Fibroblast of skin of left quadriceps (primary cell): ENCODE results near the gene DGCR6L.
"Not testable (repeated sequence)": the region's sequence is repeated elsewhere in the genome, so short reads cannot be mapped to it uniquely, and the experiment has no call there.

Experiments
- DNase-seq, 2 experiments: peaks; one replicate each; pipeline ENCODE4 v3.0.0-alpha.2; 2013; ENCODE audit warnings: low read depth in 2 of 2

The DGCR6L gene

DNA sequence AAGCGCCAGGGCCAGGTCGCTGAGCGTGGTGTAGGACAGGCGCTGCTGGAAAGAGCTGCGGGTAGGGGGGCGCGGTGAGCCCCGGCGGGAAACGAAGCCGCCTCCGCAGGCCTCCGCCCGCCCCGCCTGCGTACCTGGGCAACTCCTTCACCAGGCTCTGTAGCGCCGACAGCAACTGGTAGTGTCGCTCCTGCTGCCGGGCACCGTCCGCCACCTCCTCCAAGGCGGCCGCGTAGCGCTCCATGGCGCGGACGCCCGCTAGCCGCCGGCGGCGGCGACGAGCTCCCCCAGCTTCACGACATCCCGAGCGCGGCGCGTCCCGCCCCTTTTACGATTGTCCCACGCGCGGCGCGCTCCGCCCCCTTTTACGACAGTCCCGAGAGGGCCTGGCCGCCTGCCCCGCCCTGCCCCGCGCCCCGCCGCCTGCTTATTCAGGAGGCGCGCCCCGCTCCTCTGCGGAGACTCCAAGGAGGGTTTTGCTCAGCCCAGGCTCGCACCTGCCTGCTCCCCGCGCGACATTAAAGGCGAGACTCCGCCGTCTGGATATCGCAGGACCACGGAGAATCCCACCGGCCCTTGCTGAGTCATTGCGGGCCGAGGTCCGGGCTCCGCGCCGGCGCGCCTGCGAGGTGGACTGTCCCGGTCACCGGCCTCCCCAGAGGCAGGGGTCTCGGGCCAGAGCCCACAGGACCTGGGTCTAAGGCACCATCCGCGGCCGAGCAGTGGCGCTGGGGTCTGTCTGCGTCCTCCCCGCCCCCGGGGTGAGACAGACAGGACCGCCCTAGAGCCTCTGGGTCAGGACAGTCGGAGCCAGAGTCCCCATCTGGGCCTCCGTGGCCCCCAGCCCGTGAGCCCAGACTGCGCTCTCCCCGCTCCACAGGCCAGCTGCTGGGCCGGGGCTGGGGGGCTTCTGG, at the start of gene DGCR6L:
Gene DGCR6L, minus strand, starts transcription at position 316 of the 914 bp plus-strand sequence. Its CDS starts 72 bp downstream, at position 244.
- DNase-seq = peak; percentile 84 to 85

DNA sequence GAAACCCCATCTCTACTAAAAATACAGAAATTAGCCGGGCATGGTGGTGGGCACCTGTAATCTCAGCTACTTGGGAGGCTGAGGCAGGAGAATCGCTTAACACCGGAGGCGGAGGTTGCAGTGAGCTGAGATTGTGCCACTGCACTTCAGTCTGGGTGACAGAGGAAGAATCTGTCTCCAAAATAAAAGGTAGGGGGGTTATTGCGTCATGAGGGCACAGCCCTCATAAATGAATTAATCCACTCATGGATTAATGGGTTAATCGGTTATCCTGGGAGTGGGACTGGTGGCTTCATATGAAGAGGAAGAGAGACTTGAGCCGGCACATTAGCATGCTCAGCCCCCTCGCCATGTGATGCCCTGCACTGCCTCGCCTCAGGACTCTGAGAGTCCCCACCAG, 49.0 kb upstream of the DGCR6L start:
- DNase-seq = not testable (repeated sequence)

DNA sequence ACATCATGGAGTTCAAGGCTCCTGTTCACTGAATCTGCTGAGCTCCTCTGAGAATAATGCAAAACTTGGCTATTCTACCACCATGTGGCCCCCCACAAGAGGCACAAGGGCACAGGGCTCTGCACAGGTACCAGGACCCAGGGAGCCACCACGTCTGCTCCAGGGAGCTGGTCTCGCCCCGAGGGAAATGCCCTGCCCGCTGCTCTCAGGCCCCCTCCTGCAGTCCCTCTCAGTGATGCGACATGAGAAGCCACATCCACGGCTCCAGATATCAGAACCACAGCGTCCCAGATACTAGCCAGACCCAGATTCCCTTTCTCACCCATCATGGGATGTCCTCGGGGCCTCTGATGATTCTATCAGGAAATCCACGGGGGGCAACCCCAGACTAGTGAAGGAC, 47.0 kb upstream of the DGCR6L start:
- DNase-seq = not testable (repeated sequence)

DNA sequence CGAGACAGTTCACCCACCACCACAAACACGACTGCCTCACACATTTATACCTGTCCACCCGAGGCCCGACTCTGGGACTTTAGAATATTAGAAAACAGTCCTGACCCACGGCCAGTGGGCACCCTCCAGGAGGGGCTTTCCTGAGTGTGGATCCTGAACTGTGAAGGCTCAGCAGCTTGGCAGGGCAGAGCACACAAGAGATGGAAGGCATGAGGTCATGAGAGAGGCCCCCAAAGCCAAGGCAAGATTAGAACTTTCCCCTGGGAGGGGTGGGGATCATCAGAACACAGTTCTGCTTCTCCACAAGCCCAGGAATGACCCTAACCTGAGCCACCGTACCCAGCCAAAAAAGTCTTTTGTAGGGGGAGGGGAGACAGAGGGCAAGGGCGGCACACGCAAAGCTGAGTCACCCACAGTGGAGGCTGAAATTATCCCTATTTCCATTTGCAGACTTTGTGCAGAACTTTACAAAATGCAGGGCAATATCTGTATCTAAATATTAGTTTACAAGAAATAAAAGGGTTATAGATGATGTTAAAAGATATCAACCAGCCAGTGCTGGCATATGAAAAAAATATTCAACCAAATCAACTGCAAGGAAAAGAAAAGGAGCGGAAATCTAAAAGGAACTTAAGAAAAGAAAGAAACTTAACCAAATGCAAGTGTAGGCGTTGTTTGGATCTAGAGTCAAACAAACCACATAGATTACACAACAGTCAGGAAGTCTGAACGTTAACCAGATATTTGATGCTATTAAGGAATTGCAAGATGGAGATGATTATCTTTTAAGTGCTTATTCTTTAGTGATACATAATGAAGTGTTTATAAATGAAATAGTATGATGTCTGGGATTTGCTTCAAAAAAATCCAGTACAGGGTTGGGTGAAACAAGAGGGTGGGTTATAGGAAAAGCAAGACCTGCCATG, 44.7 kb upstream of the DGCR6L start:
- peak; percentile 2 to 9 for DNase-seq

DNA sequence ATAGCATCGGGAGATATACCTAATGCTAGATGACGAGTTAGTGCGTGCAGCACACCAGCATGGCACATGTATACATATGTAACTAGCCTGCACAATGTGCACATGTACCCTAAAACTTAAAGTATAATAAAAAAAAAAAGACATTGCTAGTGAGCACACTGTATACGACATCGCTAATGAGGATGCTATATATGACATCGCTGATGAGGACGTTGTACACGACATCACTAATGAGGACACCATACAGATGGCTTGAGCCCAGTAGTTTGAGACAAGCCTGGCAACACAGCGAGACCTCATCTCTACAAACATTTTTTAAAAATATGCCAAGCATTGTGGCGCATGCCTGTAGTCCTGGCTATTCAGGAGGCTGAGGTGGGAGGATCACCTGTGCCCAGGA, 42.5 kb upstream of the DGCR6L start:
- DNase-seq = not testable (repeated sequence)

DNA sequence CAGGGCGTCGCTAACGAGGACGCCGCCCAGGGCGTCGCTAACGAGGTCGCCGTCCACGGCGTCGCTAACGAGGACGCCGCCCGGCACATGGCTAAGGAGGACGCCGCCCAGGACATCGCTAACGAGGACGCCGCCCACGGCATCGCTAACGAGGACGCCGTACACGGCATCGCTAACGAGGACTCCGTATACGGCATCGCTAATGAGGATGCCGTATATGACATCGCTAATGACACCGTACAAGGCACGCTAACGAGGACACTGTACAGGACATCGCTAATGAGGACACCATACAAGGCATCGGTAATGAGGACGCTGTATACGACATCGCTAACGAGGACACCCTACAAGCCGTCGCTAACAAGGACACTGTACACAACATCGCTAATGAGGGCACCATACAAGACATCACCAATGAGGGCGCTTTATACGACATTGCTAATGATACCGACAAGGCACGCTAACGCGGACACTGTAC, 41.9 kb upstream of the DGCR6L start:
- DNase-seq = not testable (repeated sequence)

DNA sequence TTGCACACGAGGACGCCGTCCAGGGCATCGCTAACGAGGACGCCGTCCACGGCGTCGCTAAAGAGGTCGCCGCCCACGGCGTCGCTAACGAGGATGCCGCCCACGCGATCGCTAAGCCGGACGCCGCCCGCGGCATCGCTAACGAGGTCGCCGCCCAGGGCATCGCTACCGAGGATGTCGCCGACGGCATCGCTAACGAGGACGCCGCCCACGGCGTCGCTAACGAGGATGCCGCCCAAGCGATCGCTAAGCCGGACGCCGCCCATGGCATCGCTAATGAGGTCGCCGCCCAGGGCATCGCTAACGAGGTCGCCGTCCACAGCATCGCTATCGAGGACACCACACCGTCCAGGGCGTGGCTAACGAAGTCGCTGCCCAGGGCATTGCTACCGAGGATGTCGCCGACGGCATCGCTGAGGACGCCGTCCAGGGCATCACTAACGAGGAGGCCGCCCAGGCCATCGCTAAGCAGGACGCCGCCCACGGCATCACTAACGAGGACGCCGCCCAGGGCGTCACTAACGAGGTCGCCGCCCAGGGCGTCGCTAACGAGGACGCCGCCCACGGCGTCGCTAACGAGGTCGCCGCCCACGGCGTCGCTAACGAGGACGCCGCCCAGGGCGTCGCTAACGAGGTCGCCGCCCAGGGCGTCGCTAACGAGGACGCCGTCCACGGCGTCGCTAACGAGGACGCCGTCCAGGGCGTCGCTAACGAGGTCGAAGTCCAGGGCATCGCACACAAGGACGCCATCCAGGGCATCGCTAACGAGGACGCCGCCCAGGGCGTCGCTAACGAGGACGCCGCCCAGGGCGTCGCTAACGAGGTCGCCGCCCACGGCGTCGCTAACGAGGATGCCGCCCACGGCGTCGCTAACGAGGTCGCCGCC, 41.2 kb upstream of the DGCR6L start:
- DNase-seq = not testable (repeated sequence)

DNA sequence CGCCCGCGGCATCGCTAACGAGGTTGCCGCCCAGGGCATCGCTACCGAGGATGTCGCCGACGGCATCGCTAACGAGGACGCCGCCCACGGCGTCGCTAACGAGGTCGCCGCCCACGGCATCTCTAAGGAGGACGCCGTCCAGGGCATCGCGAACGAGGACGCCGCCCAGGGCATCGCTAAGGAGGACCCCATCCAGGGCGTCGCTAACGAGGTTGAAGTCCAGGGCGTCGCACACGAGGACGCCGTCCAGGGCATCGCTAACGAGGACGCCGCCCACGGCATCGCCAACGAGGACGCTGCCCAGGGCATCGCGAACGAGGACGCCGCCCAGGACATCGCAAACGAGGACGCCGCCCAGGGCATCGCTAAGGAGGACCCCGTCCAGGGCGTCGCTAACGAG, 40.4 kb upstream of the DGCR6L start:
- DNase-seq = not testable (repeated sequence)

DNA sequence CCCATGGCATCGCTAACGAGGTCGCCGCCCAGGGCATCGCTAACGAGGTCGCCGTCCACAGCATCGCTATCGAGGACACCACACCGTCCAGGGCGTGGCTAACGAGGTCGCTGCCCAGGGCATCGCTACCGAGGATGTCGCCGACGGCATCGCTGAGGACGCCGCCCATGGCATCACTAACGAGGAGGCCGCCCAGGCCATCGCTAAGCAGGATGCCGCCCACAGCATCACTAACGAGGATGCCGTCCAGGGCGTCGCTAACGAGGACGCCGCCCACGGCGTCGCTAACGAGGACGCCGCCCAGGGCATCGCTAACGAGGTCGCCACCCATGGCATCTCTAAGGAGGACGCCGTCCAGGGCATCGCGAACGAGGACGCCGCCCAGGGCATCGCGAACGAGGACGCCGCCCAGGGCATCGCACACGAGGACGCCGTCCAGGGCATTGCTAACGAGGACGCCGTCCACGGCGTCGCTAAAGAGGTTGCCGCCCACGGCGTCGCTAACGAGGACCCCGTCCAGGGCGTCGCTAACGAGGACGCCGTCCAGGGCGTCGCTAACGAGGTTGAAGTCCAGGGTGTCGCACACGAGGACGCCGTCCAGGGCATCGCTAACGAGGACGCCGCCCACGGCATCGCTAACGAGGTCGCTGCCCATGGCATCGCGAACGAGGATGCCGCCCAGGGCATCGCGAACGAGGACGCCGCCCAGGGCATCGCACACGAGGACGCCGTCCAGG, 38.8 kb upstream of the DGCR6L start:
- DNase-seq = not testable (repeated sequence)

DNA sequence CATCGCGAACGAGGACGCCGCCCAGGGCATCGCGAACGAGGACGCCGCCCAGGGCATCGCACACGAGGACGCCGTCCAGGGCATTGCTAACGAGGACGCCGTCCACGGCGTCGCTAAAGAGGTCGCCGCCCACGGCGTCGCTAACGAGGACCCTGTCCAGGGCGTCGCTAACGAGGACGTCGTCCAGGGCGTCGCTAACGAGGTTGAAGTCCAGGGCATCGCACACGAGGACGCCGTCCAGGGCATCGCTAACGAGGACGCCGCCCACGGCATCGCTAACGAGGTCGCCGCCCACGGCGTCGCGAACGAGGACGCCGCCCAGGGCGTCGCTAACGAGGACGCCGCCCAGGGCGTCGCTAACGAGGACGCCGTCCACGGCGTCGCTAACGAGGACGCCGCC, 38.1 kb upstream of the DGCR6L start:
- DNase-seq = not testable (repeated sequence)

DNA sequence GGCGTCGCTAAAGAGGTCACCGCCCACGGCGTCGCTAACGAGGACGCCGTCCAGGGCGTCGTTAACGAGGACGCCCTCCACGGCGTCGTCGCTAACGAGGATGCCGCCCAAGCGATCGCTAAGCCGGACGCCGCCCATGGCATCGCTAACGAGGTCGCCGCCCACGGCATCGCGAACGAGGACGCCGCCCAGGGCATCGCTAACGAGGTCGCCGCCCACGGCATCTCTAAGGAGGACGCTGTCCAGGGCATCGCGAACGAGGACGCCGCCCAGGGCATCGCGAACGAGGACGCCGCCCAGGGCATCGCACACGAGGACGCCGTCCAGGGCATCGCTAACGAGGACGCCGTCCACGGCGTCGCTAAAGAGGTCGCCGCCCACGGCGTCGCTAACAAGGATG, 37.0 kb upstream of the DGCR6L start:
- not testable (repeated sequence) for DNase-seq

DNA sequence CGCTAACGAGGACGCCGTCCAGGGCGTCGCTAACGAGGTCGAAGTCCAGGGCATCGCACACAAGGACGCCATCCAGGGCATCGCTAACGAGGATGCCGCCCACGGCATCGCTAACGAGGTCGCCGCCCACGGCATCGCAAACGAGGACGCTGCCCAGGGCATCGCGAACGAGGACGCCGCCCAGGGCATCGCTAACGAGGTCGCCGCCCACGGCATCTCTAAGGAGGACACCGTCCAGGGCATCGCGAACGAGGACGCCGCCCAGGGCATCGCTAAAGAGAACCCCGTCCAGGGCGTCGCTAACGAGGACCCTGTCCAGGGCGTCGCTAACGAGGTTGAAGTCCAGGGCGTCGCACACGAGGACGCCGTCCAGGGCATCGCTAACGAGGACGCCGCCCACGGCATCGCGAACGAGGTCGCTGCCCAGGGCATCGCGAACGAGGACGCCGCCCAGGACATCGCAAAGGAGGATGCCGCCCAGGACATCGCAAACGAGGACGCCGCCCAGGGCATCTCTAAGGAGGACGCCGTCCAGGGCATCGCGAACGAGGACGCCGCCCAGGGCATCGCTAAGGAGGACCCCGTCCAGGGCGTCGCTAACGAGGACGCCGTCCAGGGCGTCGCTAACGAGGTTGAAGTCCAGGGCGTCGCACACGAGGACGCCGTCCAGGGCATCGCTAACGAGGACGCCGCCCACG, 36.2 kb upstream of the DGCR6L start:
- not testable (repeated sequence) for DNase-seq

DNA sequence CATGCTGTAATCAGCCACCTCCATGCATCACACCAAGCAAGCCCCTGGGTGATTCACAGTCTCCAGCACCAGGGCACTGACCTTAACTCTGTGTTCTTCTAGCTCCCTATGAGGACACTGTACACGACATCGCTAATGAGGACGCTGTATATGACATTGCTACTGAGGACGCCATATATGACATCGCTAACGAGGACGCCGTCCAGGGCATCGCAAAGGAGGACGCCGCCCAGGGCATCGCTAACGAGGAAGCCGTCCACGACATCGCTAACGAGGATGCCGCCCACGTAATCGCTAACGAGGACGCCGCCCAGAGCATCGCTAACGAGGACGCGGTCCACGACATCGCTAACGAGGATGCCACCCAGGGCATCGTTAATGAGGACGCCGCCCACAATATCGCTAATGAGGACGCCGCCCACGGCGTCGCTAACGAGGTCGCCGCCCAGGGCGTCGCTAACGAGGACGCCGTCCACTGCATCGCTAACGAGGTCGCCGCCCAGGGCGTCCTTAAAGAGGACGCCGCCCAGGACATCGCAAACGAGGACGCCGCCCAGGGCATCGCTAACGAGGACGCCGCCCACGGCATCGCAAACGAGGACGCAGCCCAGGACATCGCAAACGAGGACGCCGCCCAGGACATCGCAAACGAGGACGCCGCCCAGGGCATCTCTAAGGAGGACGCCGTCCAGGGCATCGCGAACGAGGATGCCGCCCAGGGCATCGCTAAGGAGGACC, 34.5 kb upstream of the DGCR6L start:
- no peak for DNase-seq

DNA sequence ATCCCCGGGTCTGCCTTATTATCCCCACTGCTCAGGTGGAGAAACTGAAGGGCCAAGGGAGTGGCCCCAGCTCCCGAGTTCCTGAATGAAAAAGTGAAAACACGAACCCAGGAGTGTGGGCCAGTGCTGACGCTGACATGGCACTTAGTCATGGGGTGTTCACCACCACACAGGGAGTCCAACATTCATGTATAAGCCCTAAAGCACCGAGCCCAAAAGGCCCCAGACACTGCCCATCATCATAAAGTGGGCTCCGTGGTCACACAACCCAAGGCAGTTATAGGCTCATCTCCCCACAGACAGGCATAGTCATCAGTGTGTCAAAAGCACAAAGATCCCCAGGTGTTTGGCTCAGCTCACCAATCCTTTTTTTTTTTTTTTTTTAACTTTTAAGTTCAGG, 32.7 kb upstream of the DGCR6L start:
- DNase-seq = not testable (repeated sequence)

DNA sequence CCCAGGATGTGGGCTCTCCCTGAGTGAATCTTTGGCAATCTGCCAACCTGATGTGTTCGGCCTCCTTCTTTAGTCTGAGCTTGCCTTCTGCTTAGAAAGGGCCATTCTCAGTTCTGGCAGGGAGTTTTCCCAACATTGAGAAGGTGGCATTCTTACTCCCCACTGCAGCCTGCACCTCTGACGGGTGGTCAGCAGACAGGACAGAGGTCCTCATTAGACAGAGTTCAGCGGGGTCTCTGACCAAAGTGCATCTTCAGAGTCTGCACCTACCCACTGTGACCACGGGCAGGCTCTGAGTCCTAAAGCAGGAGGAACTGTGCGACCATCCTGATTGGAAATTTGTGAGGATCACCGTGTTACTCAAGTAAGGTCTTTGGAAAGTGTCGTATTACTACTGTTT, 26.7 kb upstream of the DGCR6L start:
- not testable (repeated sequence) for DNase-seq

DNA sequence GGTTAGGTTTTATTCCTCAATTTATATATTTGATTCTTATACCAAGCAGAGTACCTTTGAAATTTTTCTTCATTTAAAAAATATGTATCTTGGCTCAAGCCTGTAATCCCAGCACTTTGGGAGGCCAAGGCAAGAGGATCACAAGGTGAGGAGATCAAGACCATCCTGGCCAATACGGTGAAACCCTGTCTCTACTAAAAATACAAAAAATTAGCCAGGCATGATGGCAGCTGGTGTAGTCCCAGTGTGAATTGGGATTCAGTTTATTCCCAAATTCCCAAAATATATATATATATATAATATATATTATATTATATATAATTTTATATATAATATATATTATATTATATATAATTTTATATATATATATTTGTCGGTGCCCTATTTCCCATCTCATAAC, 18.4 kb upstream of the DGCR6L start:
- DNase-seq = not testable (repeated sequence)

DNA sequence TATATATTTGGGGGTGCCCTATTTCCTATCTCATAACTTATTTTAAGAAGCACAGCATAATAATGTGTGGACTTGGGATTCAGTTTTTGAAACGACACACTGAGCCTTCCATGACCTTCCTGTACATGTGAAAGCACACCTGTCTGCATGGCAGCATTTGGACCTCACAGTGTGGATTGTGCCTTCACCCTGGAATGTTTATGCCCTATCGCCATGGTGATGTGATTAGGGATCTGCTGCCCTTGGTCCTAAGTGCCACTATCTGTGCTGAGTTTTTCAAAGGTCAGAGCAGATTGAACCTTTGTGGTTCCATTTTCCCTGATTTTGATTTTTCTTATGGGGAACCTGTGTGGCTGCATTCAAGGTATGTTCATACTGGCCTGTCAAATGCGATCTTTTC, 17.9 kb upstream of the DGCR6L start:
- not testable (repeated sequence) for DNase-seq

DNA sequence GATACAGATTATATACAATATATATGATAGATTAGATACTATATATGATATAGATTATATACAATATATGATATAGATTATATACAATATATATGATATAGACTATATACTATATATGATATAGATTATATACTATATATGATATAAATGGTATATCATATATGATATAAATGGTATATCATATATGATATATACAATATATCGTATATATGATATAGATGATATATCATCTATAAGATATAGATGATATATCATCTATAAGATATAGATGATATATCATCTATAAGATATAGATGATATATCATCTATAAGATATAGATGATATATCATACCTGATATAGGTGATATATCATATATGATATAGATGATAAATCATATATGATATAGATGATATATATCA, 16.7 kb upstream of the DGCR6L start:
- not testable (repeated sequence) for DNase-seq

DNA sequence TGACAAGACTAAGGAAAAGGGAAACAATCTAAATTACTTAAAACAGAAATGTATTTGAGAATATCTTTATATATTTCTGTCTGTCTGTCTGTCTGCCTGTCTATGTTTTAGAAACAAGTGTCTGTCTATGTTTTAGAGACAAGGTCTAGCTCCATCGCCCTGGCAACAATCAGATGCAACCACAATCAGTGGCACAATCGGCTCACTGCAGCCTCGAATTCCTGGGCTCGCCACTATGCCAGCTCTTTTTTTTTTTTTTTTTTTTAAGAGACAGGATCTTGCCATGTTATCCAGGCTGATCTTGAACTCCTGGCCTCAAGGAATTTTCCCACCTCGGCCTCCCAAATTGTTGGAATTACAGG, 8.7 kb upstream of the DGCR6L start:
- DNase-seq = not testable (repeated sequence)
